ENCODE results near the gene GJD4. TPM values are rescaled to one million over a fixed set of nuclear protein-coding genes. Genes with fewer than 3 reads are reported as not detected.

GJD4 gene
- total and polyA plus RNA-seq, 2 of the 4 experiments (the other 2 are of a cell fraction): not detected

DNA sequence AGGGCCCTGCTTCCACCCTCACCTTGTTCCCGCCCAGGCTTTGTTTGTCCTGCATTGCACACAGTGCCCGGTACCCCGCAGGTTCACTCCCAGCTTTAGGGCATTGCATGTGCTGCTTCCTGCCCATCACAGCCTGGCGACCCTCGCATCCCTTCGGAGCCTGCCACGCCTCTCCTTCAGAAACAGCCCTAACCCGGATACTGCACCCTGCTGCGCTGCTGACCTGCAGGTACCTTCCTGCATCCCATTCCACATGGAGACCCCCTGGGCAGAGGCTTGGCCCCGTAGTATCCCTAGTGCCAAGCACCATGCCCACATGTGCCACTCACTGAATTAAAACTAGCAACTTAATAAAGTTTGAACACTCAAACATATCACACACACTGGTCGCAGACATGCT lies 19.8 kb upstream of the GJD4 start:
- Histone ChIP-seq H3K56ac (ENCODE audit: extremely low read depth, insufficient read depth, low read length) (no peak overlapping the region), H3K4ac (ENCODE audit: low read depth, low read length) (no peak overlapping the region), H3K14ac (replicated peaks; ENCODE audit: low read depth, low read length) (no peak overlapping the region), H3K4me2 (ENCODE audit: low read depth, low read length) (no peak overlapping the region), H3K79me1 (ENCODE audit: low read depth in 1 of 2, low read length in 2 of 2) (no peaks in the 10 kb centered on the region), H2BK5ac (ENCODE audit: low read depth, low read length, poor library complexity, severe bottlenecking) (no peak overlapping the region), H3K23ac (ENCODE audit: low read depth, low read length) (no peak overlapping the region), H3K27me3 (ENCODE audit: control insufficient read depth, insufficient read depth, low read length) (peaks cover 30% of the 10 kb centered on the region), H2AK5ac (ENCODE audit: low read depth, low read length) (no peak overlapping the region), H4K8ac (ENCODE audit: low read depth in 2 of 2, low read length in 2 of 2) (no peak overlapping the region), H2BK20ac (ENCODE audit: low read depth, low read length) (no peak overlapping the region), H3K9me1 (ENCODE audit: insufficient read depth, low read length) (no peaks in the 10 kb centered on the region), H4K91ac (ENCODE audit: insufficient read depth, low read depth, low read length) (no peak overlapping the region), H3K36me3 (ENCODE audit: control insufficient read depth, insufficient read depth, low read length) (no peaks in the 10 kb centered on the region), H3K27ac (ENCODE audit: insufficient read depth, low read length) (no peak overlapping the region), H2BK15ac (ENCODE audit: low read depth, low read length) (no peak overlapping the region), H3K9ac (ENCODE audit: low read depth, low read length) (no peak overlapping the region), H3K4me3 (ENCODE audit: insufficient read depth, low read depth, low read length) (no peak overlapping the region), H4K5ac (ENCODE audit: low read depth, low read length) (no peak overlapping the region), H2BK120ac (ENCODE audit: low read depth, low read length) (no peak overlapping the region), H3K4me1 (ENCODE audit: control insufficient read depth, insufficient read depth, low read length) (no peaks in the 10 kb centered on the region), H2AFZ (replicated peaks; ENCODE audit: low read length, poor library complexity) (no peak overlapping the region), H4K20me1 (ENCODE audit: insufficient read depth, low read length) (no peaks in the 10 kb centered on the region; the same call in 1 of the 2 replicates), H2AK9ac (replicated peaks; ENCODE audit: low read depth, low read length, poor library complexity) (no peak overlapping the region), H3K9me3 (ENCODE audit: control insufficient read depth, insufficient read depth, low read length) (peaks cover under 1% of the 10 kb centered on the region; the same call in 1 of the 2 replicates), H3K18ac (ENCODE audit: low read depth, low read length) (no peak overlapping the region)
- intact Hi-C loops (cut with micrococcal nuclease) (no loop called here), in situ Hi-C loops (cut with MboI; ENCODE audit: low sequenced_read_pairs) (no loop called here), dilution Hi-C loops (cut with HindIII; ENCODE audit: low sequenced_read_pairs, unreplicated experiment) (no loop called here)
- no TSS peak for BruUV-seq (replicated peaks)
- no peak for DNase-seq
- POLR2A ChIA-PET (ENCODE audit: unreplicated experiment): no interaction called here
- ATAC-seq (ENCODE audit: low read depth): no peak
- 97% methylated on average over 5 of the region's 11 CpGs; no CpG with 5 or more reads in 1 of the 2 experiments for WGBS, 2 experiments (ENCODE audit: extremely low coverage in 2 of 2, insufficient read length in 1 of 2)
- no peak for TF ChIP-seq RCOR1 (IDR thresholded peaks at IDR 0.05; ENCODE audit: insufficient replicate concordance, low read length)
- no peak for TF ChIP-seq MXI1 (IDR thresholded peaks at IDR 0.05; ENCODE audit: borderline replicate concordance, low read depth, low read length)
- no peak for TF ChIP-seq NFE2L2 (IDR thresholded peaks at IDR 0.05; ENCODE audit: low read depth, low read length)
- TF ChIP-seq CHD1 (IDR thresholded peaks at IDR 0.05; ENCODE audit: low read depth, low read length): no peak
- TF ChIP-seq SMC3 (IDR thresholded peaks at IDR 0.05; ENCODE audit: low read depth, low read length): no peak
- TF ChIP-seq MAFK (IDR thresholded peaks at IDR 0.05; ENCODE audit: low read depth, low read length): no peak
- no peak for TF ChIP-seq RAD21 (IDR thresholded peaks at IDR 0.05; ENCODE audit: low read length)
- TF ChIP-seq, protein P1, sequence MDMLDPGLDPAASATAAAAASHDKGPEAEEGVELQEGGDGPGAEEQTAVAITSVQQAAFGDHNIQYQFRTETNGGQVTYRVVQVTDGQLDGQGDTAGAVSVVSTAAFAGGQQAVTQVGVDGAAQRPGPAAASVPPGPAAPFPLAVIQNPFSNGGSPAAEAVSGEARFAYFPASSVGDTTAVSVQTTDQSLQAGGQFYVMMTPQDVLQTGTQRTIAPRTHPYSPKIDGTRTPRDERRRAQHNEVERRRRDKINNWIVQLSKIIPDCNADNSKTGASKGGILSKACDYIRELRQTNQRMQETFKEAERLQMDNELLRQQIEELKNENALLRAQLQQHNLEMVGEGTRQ (IDR thresholded peaks at IDR 0.05; ENCODE audit: low read depth, low read length): no peak
- TF ChIP-seq, protein P2, sequence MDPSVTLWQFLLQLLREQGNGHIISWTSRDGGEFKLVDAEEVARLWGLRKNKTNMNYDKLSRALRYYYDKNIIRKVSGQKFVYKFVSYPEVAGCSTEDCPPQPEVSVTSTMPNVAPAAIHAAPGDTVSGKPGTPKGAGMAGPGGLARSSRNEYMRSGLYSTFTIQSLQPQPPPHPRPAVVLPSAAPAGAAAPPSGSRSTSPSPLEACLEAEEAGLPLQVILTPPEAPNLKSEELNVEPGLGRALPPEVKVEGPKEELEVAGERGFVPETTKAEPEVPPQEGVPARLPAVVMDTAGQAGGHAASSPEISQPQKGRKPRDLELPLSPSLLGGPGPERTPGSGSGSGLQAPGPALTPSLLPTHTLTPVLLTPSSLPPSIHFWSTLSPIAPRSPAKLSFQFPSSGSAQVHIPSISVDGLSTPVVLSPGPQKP (IDR thresholded peaks at IDR 0.05; ENCODE audit: borderline replicate concordance, low read depth, low read length): no peak
- TF ChIP-seq CEBPB (IDR thresholded peaks at IDR 0.05; ENCODE audit: low read depth, low read length): no peak
- CTCF ChIA-PET: no interaction called here
